H9 (cell line): Measurements from ENCODE around the gene RANBP17. TPM values are rescaled to one million over a fixed set of nuclear protein-coding genes. Genes with fewer than 3 reads are reported as not detected.

ENCODE experiments used
- DNase-seq: peaks from one replicate; pipeline ENCODE4 v3.0.0-alpha.2; 2017
- H2AFZ ChIP-seq: one replicate; pipeline ENCODE4 v1.6.1; 2013; ENCODE audit warnings: mild to moderate bottlenecking, low read length, control low read depth, moderate library complexity
- H2AK5ac ChIP-seq: 2 replicates; pipeline ENCODE4 v1.6.1; 2013; ENCODE audit warnings: low read length, control low read depth, mixed read lengths; ENCODE audit not compliant: insufficient read length
- H2BK120ac ChIP-seq: one replicate; pipeline ENCODE4 v1.6.1; 2013; ENCODE audit warnings: low read depth, mild to moderate bottlenecking, low read length, control low read depth, inconsistent platforms; ENCODE audit not compliant: poor library complexity, severe bottlenecking
- H2BK12ac ChIP-seq: 2 replicates; pipeline ENCODE4 v1.6.1; 2013; ENCODE audit warnings: low read length, control low read depth, mixed read lengths, low read depth; ENCODE audit not compliant: insufficient read length
- H2BK15ac ChIP-seq: 2 replicates; pipeline ENCODE4 v1.6.1; 2013; ENCODE audit warnings: low read depth, low read length, control low read depth
- H2BK20ac ChIP-seq: one replicate; pipeline ENCODE4 v1.6.1; 2013; ENCODE audit warnings: low read depth, mild to moderate bottlenecking, low read length, control low read depth, inconsistent platforms; ENCODE audit not compliant: poor library complexity, severe bottlenecking
- H2BK5ac ChIP-seq: 2 replicates; pipeline ENCODE4 v1.6.1; 2013; ENCODE audit warnings: low read length, control low read depth, mixed read lengths; ENCODE audit not compliant: insufficient read length
- H3K14ac ChIP-seq: 2 replicates; pipeline ENCODE4 v1.6.1; 2013; ENCODE audit warnings: low read length, control low read depth; ENCODE audit not compliant: insufficient read depth
- H3K18ac ChIP-seq: 2 replicates; pipeline ENCODE4 v1.6.1; 2013; ENCODE audit warnings: low read depth, mild to moderate bottlenecking, mixed read lengths, low read length, control low read depth; ENCODE audit not compliant: insufficient read length
- H3K23ac ChIP-seq: 2 replicates; pipeline ENCODE4 v1.6.1; 2013; ENCODE audit warnings: low read length, control low read depth, mixed read lengths, low read depth; ENCODE audit not compliant: insufficient read length
- H3K23me2 ChIP-seq: 2 replicates; pipeline ENCODE4 v1.6.1; 2013; ENCODE audit warnings: low read depth, mild to moderate bottlenecking, mixed read lengths, low read length, control low read depth; ENCODE audit not compliant: insufficient read length, poor library complexity, severe bottlenecking
- H3K27ac ChIP-seq: 2 replicates; pipeline ENCODE4 v1.5.1; 2013; ENCODE audit warnings: low read length, control low read depth, mixed read lengths, low read depth; ENCODE audit not compliant: insufficient read length
- H3K27me3 ChIP-seq: 2 replicates; pipeline ENCODE4 v1.6.1; 2013; ENCODE audit warnings: low read length, control low read depth, inconsistent platforms; ENCODE audit not compliant: insufficient read depth
- H3K4ac ChIP-seq: 2 replicates; pipeline ENCODE4 v1.6.1; 2013; ENCODE audit warnings: low read depth, mild to moderate bottlenecking, control low read depth, inconsistent platforms, low read length, moderate library complexity
- H3K4me1 ChIP-seq: 2 replicates; pipeline ENCODE4 v1.6.1; 2013; ENCODE audit warnings: low read length, control low read depth, inconsistent platforms; ENCODE audit not compliant: insufficient read depth
- H3K4me2 ChIP-seq: 2 replicates; pipeline ENCODE4 v1.6.1; 2013; ENCODE audit warnings: low read length, control low read depth, mixed read lengths; ENCODE audit not compliant: insufficient read length, insufficient read depth
- H3K56ac ChIP-seq: 2 replicates; pipeline ENCODE4 v1.6.1; 2013; ENCODE audit warnings: low read depth, mild to moderate bottlenecking, mixed read lengths, low read length, control low read depth; ENCODE audit not compliant: insufficient read length
- H3K79me1 ChIP-seq: 2 replicates; pipeline ENCODE4 v1.6.1; 2013; ENCODE audit warnings: low read depth, mild to moderate bottlenecking, moderate library complexity, low read length, control low read depth, inconsistent platforms; ENCODE audit not compliant: insufficient read depth, poor library complexity, severe bottlenecking
- H3K79me2 ChIP-seq: 2 replicates; pipeline ENCODE4 v1.6.1; 2013; ENCODE audit warnings: low read length, control low read depth, inconsistent platforms; ENCODE audit not compliant: insufficient read depth
- H3K9ac ChIP-seq: 2 replicates; pipeline ENCODE4 v1.6.1; 2013; ENCODE audit warnings: low read length, control low read depth, mixed read lengths; ENCODE audit not compliant: insufficient read length; ENCODE audit errors: extremely low read depth
- H3K9me3 ChIP-seq: one replicate; pipeline ENCODE4 v1.6.1; 2013; ENCODE audit warnings: low read depth, low read length, inconsistent platforms; ENCODE audit not compliant: control insufficient read depth
- H3T11ph ChIP-seq: one replicate; pipeline ENCODE4 v1.6.1; 2013; ENCODE audit warnings: mild to moderate bottlenecking, low read length, control low read depth, inconsistent platforms
- H4K20me1 ChIP-seq: one replicate; pipeline ENCODE4 v1.6.1; 2013; ENCODE audit not compliant: control insufficient read depth, insufficient read length, insufficient read depth
- H4K5ac ChIP-seq: 2 replicates; pipeline ENCODE4 v1.6.1; 2013; ENCODE audit warnings: low read depth, mild to moderate bottlenecking, mixed read lengths, low read length, control low read depth; ENCODE audit not compliant: insufficient read length
- H4K8ac ChIP-seq: replicated peaks from 2 replicates; pipeline ENCODE4 v1.6.1; 2013; ENCODE audit warnings: low read length, control low read depth, mixed read lengths, low read depth; ENCODE audit not compliant: insufficient read length
- H4K91ac ChIP-seq: 2 replicates; pipeline ENCODE4 v1.6.1; 2013; ENCODE audit warnings: low read depth, mild to moderate bottlenecking, moderate library complexity, mixed read lengths, low read length, control low read depth; ENCODE audit not compliant: insufficient read length
- H3K27ac Mint-ChIP-seq, 3 experiments: 2 replicates in 2 of 3; 3 replicates in 1 of 3; pipeline ENCODE4 v1.8.0; 2020 to 2021; ENCODE audit warnings: mixed read lengths in 3 of 3, mild to moderate bottlenecking in 1 of 3, moderate library complexity in 1 of 3
- H3K27me3 Mint-ChIP-seq: 2 replicates; pipeline ENCODE4 v1.8.0; 2021; ENCODE audit warnings: low read depth, mild to moderate bottlenecking, moderate library complexity, mixed read lengths
- H3K36me3 Mint-ChIP-seq, 3 experiments: 2 replicates in 2 of 3; 3 replicates in 1 of 3; pipeline ENCODE4 v1.8.0; 2020 to 2021; ENCODE audit warnings: low read depth in 3 of 3, mixed read lengths in 3 of 3; ENCODE audit not compliant: insufficient read depth in 1 of 3
- H3K4me1 Mint-ChIP-seq, 2 experiments: 2 replicates each; pipeline ENCODE4 v1.8.0; 2020; ENCODE audit warnings: mixed read lengths in 2 of 2
- H3K4me3 Mint-ChIP-seq, 2 experiments: 2 replicates in 1 of 2; 3 replicates in 1 of 2; pipeline ENCODE4 v1.8.0; 2020 to 2021; ENCODE audit warnings: mild to moderate bottlenecking in 2 of 2, mixed read lengths in 2 of 2, moderate library complexity in 1 of 2
- H3K9me3 Mint-ChIP-seq, 2 experiments: 2 replicates in 1 of 2; 3 replicates in 1 of 2; pipeline ENCODE4 v1.8.0; 2020; ENCODE audit warnings: mild to moderate bottlenecking in 2 of 2, mixed read lengths in 2 of 2, moderate library complexity in 1 of 2
- WGBS: extraction: QIAGEN DNeasy Blood & Tissue Kit; methylation state at CpG from one replicate; pipeline ENCODE4 v1.1.7; 2013; ENCODE audit warnings: missing lambda C conversion rate, low lambda C conversion rate, mixed read lengths; ENCODE audit not compliant: insufficient read length; ENCODE audit errors: extremely low coverage; 5-methylcytosine and 5-hydroxymethylcytosine counted together
- total RNA-seq: library from RNA; stranded (reverse); gene quantifications from 2 replicates; pipeline ENCODE4 v1.2.1, GENCODE V29; 2021
- TF ChIP-seq, protein P1 (sequence below): fragments of 200-600 bp; sonication (generic); conservative IDR thresholded peaks from 3 replicates; pipeline ENCODE4 v1.8.0; 2021; ENCODE audit warnings: antibody characterized with exemption, mild to moderate bottlenecking

The RANBP17 gene
- total RNA-seq, 1 experiment from 2014 or later, result 16.5 TPM

DNA sequence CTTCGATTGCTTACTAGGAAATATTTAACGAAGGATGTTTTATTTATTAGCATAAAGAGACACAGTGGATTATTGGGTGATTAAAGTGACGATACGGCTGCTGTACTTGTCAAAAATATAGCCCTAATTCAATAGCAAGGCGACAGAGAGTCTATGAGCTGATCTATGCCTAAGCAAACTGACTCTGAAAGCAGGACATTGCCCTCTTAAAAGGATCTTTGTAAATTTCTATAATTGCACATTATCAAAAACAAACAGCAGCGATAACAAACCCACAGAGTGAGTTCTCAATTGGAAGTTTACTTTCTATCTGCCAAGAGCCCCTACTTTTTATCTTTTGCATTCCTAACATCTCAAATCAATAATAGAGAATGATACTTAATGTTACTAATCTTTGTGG, 478.7 kb downstream of the RANBP17 start:
- no peak overlapping the region for H3K27ac ChIP-seq
- H2BK120ac ChIP-seq, result no peak overlapping the region
- no peak overlapping the region for H2BK15ac ChIP-seq
- H2BK12ac ChIP-seq, result no peak overlapping the region
- H3K4ac ChIP-seq, result no peak overlapping the region
- Mint-ChIP-seq H3K36me3 (no peaks in the 10 kb centered on the region), H3K9me3 (no peaks in the 10 kb centered on the region), H3K4me1 (peaks cover 0 to 10% of the 10 kb centered on the region in 2 experiments; a peak in 2 of 4 replicates), H3K4me3 (no peak overlapping the region), H3K27me3 (peaks cover 37% of the 10 kb centered on the region), H3K27ac (no peak overlapping the region)
- no peak overlapping the region for H3T11ph ChIP-seq
- no peaks in the 10 kb centered on the region for H4K20me1 ChIP-seq
- no CpG with 5 or more reads among the region's 6 CpGs for WGBS
- H3K23ac ChIP-seq, result no peak overlapping the region
- no peak overlapping the region for H3K56ac ChIP-seq
- H4K5ac ChIP-seq, result no peak overlapping the region
- no peak overlapping the region for H2AK5ac ChIP-seq
- H3K9me3 ChIP-seq, result no peaks in the 10 kb centered on the region
- no peak overlapping the region for H4K91ac ChIP-seq
- no peak for DNase-seq
- no peak overlapping the region for H3K18ac ChIP-seq
- no peak overlapping the region for H3K4me2 ChIP-seq
- H3K4me1 ChIP-seq, result no peaks in the 10 kb centered on the region
- TF ChIP-seq, protein P1, sequence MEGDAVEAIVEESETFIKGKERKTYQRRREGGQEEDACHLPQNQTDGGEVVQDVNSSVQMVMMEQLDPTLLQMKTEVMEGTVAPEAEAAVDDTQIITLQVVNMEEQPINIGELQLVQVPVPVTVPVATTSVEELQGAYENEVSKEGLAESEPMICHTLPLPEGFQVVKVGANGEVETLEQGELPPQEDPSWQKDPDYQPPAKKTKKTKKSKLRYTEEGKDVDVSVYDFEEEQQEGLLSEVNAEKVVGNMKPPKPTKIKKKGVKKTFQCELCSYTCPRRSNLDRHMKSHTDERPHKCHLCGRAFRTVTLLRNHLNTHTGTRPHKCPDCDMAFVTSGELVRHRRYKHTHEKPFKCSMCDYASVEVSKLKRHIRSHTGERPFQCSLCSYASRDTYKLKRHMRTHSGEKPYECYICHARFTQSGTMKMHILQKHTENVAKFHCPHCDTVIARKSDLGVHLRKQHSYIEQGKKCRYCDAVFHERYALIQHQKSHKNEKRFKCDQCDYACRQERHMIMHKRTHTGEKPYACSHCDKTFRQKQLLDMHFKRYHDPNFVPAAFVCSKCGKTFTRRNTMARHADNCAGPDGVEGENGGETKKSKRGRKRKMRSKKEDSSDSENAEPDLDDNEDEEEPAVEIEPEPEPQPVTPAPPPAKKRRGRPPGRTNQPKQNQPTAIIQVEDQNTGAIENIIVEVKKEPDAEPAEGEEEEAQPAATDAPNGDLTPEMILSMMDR, result no peak
- H3K9ac ChIP-seq, result no peak overlapping the region
- peaks cover 9% of the 10 kb centered on the region; the same call in 1 of the 2 replicates for H3K27me3 ChIP-seq
- no peak overlapping the region for H2AFZ ChIP-seq
- H3K79me2 ChIP-seq, result no peaks in the 10 kb centered on the region
- H4K8ac ChIP-seq, result no peak overlapping the region
- no peaks in the 10 kb centered on the region for H3K79me1 ChIP-seq
- H3K23me2 ChIP-seq, result no peaks in the 10 kb centered on the region
- no peak overlapping the region for H2BK20ac ChIP-seq
- no peak overlapping the region for H3K14ac ChIP-seq
- no peak overlapping the region for H2BK5ac ChIP-seq
